HepG2 (cell line): Measurements from ENCODE around the gene REEP2. TPM values are rescaled to one million over a fixed set of nuclear protein-coding genes. Genes with fewer than 3 reads are reported as not detected.

Experiments
- JARID2 ChIP-seq: sonication (generic); formaldehyde crosslinking; IDR thresholded peaks from 2 replicates; pipeline ENCODE4 v1.8.1; 2023; ENCODE audit warnings: missing genetic modification reagents, inconsistent platforms; ENCODE audit not compliant: insufficient replicate concordance
- NFYB ChIP-seq: sonication (generic); formaldehyde crosslinking; IDR thresholded peaks from 2 replicates; pipeline ENCODE4 v1.4.0; 2020; ENCODE audit warnings: missing genetic modification reagents
- RCOR2 ChIP-seq: IDR thresholded peaks from 2 replicates; pipeline ENCODE4 v1.6.1; 2016; ENCODE audit warnings: missing biosample characterization, missing genetic modification reagents
- SOX13 ChIP-seq, 3 experiments: fragments of 450-650 bp in 1 of 3; sonication (generic) in 1 of 3; formaldehyde crosslinking in 1 of 3; IDR thresholded peaks in 2 of 3; conservative IDR thresholded peaks in 1 of 3; 2 replicates each; pipeline versions ENCODE4 v1.5.0 to v1.6.1; 2016 to 2020; ENCODE audit warnings: antibody characterized with exemption in 1 of 3, mild to moderate bottlenecking in 1 of 3, missing compliant biosample characterization in 1 of 3, missing genetic modification reagents in 1 of 3, moderate library complexity in 1 of 3
- TBP ChIP-seq: sonication (generic); formaldehyde crosslinking; IDR thresholded peaks from 2 replicates; pipeline ENCODE4 v1.5.0; 2020; ENCODE audit warnings: missing genetic modification reagents
- ZBTB42 ChIP-seq: sonication (generic); formaldehyde crosslinking; IDR thresholded peaks from 2 replicates; pipeline ENCODE4 v1.5.0; 2020; ENCODE audit warnings: mild to moderate bottlenecking, missing genetic modification reagents
- ZFP62 ChIP-seq: sonication (generic); formaldehyde crosslinking; IDR thresholded peaks from 2 replicates; pipeline ENCODE4 v1.4.0; 2020; ENCODE audit warnings: missing genetic modification reagents
- ZFP90 ChIP-seq: sonication (generic); formaldehyde crosslinking; IDR thresholded peaks from 2 replicates; pipeline ENCODE4 v1.8.0; 2022; ENCODE audit warnings: missing genetic modification reagents, mild to moderate bottlenecking, inconsistent platforms, borderline replicate concordance
- ZNF484 ChIP-seq: sonication (generic); formaldehyde crosslinking; IDR thresholded peaks from 2 replicates; pipeline ENCODE4 v1.5.1; 2020; ENCODE audit warnings: mild to moderate bottlenecking, low read depth, missing genetic modification reagents, borderline replicate concordance
- polyA plus RNA-seq, 8 experiments: library from polyadenylated mRNA; depleted of rRNA in 3 of 8; stranded (reverse) in 7 of 8; unstranded in 1 of 8; fragments of >200 nt; fragmentation: Illumina TruSeq in 4 of 8; extraction: Trizol in 4 of 8; gene quantifications; 2 replicates each; pipeline versions ENCODE4 v1.2.1 to v1.2.3, GENCODE V29; 2011 to 2016; ENCODE audit warnings: low read depth in 4 of 8, missing spikeins in 1 of 8, mixed read lengths in 1 of 8; ENCODE audit not compliant: insufficient read depth in 1 of 8
- total RNA-seq, 5 experiments: library from RNA; depleted of rRNA; stranded (reverse); fragments of >200 nt; fragmentation: Illumina TruSeq; extraction: Trizol; gene quantifications; 2 replicates each; pipeline ENCODE4 v1.2.3, GENCODE V29; 2016; ENCODE audit warnings: low read depth in 1 of 5
- TF ChIP-seq, protein P1 (sequence below): sonication (generic); formaldehyde crosslinking; IDR thresholded peaks from 2 replicates; pipeline ENCODE4 v1.4.0; 2020; ENCODE audit warnings: missing genetic modification reagents, mild to moderate bottlenecking, borderline replicate concordance
- TF ChIP-seq, protein P2 (sequence below): sonication (generic); formaldehyde crosslinking; IDR thresholded peaks from 2 replicates; pipeline ENCODE4 v1.5.1; 2020; ENCODE audit warnings: missing genetic modification reagents, mild to moderate bottlenecking, borderline replicate concordance
- TF ChIP-seq, protein P3 (sequence below): IDR thresholded peaks from 2 replicates; pipeline ENCODE4 v1.6.1; 2018; ENCODE audit warnings: missing genetic modification reagents
- TF ChIP-seq, protein P4 (sequence below): sonication (generic); formaldehyde crosslinking; IDR thresholded peaks from 2 replicates; pipeline ENCODE4 v1.4.0; 2020; ENCODE audit warnings: missing genetic modification reagents
- TF ChIP-seq, protein P5 (sequence below): sonication (generic); formaldehyde crosslinking; IDR thresholded peaks from 2 replicates; pipeline ENCODE4 v1.5.1; 2020; ENCODE audit warnings: mild to moderate bottlenecking, moderate library complexity, missing genetic modification reagents
- TF ChIP-seq, protein P6 (sequence below): sonication (generic); formaldehyde crosslinking; IDR thresholded peaks from 2 replicates; pipeline ENCODE4 v1.9.0; 2021; ENCODE audit warnings: missing genetic modification reagents, mild to moderate bottlenecking, borderline replicate concordance

The REEP2 gene
- total and polyA plus RNA-seq, 2 of the 13 experiments (the other 11 are each of a cell fraction or from before 2014, with no cell fraction given), result 5.3 to 7.8 TPM

DNA sequence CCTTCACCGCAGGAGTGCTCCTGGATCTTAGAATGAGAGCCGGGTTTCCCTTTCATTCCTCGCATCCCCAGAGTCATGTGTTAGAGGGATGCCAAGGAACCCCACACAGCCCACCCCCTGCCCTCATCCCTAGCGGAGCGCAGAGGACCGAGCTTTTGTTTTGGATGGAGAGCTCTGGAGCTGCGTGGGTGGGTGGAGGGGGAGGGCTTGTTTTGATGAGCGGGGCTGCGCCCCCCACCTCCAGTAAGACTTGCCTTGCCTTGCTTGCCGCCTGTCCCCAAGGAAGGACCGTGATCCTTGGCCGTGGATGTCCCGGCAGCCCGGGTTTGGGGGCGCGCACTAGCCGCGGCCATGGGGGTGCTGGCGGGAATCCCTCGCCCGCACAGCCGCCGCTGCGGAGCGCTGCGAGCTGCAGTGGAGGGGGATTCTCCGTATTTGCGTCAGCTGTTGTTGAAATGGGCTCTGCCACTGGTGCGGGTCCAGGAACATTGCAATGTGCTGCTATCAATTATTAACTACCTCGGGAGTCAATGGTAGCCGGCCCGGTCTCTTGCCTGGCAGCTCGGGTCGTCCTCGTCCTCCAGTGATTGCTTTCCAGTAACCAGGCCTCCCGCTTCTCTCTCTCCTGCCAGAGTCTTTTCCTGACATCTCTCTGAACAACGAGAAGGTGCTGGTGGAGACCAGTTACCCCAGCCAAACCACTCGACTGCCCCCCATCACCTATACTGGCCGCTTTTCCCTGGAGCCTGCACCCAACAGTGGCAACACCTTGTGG is 27.5 kb downstream of the REEP2 start (continued):
- TF ChIP-seq, protein P1, sequence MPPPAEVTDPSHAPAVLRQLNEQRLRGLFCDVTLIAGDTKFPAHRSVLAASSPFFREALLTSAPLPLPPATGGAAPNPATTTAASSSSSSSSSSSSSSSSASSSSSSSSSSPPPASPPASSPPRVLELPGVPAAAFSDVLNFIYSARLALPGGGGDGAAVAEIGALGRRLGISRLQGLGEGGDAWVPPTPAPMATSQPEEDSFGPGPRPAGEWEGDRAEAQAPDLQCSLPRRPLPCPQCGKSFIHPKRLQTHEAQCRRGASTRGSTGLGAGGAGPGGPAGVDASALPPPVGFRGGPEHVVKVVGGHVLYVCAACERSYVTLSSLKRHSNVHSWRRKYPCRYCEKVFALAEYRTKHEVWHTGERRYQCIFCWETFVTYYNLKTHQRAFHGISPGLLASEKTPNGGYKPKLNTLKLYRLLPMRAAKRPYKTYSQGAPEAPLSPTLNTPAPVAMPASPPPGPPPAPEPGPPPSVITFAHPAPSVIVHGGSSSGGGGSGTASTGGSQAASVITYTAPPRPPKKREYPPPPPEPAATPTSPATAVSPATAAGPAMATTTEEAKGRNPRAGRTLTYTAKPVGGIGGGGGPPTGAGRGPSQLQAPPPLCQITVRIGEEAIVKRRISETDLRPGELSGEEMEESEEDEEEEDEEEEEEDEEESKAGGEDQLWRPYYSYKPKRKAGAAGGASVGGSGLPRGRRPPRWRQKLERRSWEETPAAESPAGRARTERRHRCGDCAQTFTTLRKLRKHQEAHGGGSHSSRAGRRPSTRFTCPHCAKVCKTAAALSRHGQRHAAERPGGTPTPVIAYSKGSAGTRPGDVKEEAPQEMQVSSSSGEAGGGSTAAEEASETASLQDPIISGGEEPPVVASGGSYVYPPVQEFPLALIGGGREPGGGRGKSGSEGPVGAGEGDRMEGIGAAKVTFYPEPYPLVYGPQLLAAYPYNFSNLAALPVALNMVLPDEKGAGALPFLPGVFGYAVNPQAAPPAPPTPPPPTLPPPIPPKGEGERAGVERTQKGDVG, result no peak
- TF ChIP-seq, protein P2, sequence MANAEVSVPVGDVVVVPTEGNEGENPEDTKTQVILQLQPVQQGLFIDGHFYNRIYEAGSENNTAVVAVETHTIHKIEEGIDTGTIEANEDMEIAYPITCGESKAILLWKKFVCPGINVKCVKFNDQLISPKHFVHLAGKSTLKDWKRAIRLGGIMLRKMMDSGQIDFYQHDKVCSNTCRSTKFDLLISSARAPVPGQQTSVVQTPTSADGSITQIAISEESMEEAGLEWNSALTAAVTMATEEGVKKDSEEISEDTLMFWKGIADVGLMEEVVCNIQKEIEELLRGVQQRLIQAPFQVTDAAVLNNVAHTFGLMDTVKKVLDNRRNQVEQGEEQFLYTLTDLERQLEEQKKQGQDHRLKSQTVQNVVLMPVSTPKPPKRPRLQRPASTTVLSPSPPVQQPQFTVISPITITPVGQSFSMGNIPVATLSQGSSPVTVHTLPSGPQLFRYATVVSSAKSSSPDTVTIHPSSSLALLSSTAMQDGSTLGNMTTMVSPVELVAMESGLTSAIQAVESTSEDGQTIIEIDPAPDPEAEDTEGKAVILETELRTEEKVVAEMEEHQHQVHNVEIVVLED (CRISPR knock-in tag), result no peak
- TF ChIP-seq ZNF484 (CRISPR knock-in tag) (no peak), ZFP90 (CRISPR knock-in tag) (no peak; the same call in 1 of the 2 replicates), RCOR2 (CRISPR knock-in tag) (no peak), SOX13 (IDR thresholded peaks at IDR 0.05) (no peak), SOX13 (CRISPR knock-in tag; conservative IDR thresholded peaks at IDR 0.05 in 1 of 2, IDR thresholded peaks at IDR 0.05 in 1 of 2) (no peak; a peak in 1 of 4 replicates), ZFP62 (CRISPR knock-in tag) (no peak), NFYB (no peak), ZBTB42 (CRISPR knock-in tag) (no peak), TBP (no peak), JARID2 (CRISPR knock-in tag) (no peak)
- TF ChIP-seq, protein P3, sequence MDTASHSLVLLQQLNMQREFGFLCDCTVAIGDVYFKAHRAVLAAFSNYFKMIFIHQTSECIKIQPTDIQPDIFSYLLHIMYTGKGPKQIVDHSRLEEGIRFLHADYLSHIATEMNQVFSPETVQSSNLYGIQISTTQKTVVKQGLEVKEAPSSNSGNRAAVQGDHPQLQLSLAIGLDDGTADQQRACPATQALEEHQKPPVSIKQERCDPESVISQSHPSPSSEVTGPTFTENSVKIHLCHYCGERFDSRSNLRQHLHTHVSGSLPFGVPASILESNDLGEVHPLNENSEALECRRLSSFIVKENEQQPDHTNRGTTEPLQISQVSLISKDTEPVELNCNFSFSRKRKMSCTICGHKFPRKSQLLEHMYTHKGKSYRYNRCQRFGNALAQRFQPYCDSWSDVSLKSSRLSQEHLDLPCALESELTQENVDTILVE (CRISPR knock-in tag), result no peak
- TF ChIP-seq, protein P4, sequence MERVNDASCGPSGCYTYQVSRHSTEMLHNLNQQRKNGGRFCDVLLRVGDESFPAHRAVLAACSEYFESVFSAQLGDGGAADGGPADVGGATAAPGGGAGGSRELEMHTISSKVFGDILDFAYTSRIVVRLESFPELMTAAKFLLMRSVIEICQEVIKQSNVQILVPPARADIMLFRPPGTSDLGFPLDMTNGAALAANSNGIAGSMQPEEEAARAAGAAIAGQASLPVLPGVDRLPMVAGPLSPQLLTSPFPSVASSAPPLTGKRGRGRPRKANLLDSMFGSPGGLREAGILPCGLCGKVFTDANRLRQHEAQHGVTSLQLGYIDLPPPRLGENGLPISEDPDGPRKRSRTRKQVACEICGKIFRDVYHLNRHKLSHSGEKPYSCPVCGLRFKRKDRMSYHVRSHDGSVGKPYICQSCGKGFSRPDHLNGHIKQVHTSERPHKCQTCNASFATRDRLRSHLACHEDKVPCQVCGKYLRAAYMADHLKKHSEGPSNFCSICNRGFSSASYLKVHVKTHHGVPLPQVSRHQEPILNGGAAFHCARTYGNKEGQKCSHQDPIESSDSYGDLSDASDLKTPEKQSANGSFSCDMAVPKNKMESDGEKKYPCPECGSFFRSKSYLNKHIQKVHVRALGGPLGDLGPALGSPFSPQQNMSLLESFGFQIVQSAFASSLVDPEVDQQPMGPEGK (CRISPR knock-in tag), result peak; percentile 24; the same call in 1 of the 2 replicates
- TF ChIP-seq, protein P5, sequence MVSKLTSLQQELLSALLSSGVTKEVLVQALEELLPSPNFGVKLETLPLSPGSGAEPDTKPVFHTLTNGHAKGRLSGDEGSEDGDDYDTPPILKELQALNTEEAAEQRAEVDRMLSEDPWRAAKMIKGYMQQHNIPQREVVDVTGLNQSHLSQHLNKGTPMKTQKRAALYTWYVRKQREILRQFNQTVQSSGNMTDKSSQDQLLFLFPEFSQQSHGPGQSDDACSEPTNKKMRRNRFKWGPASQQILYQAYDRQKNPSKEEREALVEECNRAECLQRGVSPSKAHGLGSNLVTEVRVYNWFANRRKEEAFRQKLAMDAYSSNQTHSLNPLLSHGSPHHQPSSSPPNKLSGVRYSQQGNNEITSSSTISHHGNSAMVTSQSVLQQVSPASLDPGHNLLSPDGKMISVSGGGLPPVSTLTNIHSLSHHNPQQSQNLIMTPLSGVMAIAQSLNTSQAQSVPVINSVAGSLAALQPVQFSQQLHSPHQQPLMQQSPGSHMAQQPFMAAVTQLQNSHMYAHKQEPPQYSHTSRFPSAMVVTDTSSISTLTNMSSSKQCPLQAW (CRISPR knock-in tag), result peak; percentile 97
- TF ChIP-seq, protein P6, sequence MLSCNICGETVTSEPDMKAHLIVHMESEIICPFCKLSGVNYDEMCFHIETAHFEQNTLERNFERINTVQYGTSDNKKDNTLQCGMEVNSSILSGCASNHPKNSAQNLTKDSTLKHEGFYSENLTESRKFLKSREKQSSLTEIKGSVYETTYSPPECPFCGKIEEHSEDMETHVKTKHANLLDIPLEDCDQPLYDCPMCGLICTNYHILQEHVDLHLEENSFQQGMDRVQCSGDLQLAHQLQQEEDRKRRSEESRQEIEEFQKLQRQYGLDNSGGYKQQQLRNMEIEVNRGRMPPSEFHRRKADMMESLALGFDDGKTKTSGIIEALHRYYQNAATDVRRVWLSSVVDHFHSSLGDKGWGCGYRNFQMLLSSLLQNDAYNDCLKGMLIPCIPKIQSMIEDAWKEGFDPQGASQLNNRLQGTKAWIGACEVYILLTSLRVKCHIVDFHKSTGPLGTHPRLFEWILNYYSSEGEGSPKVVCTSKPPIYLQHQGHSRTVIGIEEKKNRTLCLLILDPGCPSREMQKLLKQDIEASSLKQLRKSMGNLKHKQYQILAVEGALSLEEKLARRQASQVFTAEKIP (CRISPR knock-in tag), result no peak
